H1 (cell line): ENCODE measurements around the gene C21orf91.

Experiments
- CREB1 ChIP-seq: IDR thresholded peaks from 2 replicates; pipeline ENCODE4 v1.6.1; 2012; ENCODE audit warnings: inconsistent platforms
- EP300 ChIP-seq, 2 experiments: IDR thresholded peaks; 1 replicate in 1 of 2; 2 replicates in 1 of 2; pipeline ENCODE4 v1.6.1; 2011 to 2012; ENCODE audit warnings: low read depth in 2 of 2, low read length in 2 of 2, mild to moderate bottlenecking in 2 of 2, borderline replicate concordance in 1 of 2, inconsistent platforms in 1 of 2, moderate library complexity in 1 of 2
- HDAC6 ChIP-seq: IDR thresholded peaks from one replicate; pipeline ENCODE4 v1.7.1; 2012; ENCODE audit warnings: low read depth, mild to moderate bottlenecking, inconsistent platforms, low read length, moderate library complexity
- POLR2A ChIP-seq, 2 experiments: IDR thresholded peaks; 1 replicate in 1 of 2; 2 replicates in 1 of 2; pipeline ENCODE4 v1.6.1; 2011; ENCODE audit warnings: low read depth in 2 of 2, low read length in 2 of 2, mild to moderate bottlenecking in 2 of 2; ENCODE audit errors: control extremely low read depth in 1 of 2
- RNF2 ChIP-seq: fragments of 200-900, 300-1000 bp; sonication (generic); IDR thresholded peaks from 2 replicates; pipeline ENCODE4 v1.7.1; 2016; ENCODE audit warnings: borderline replicate concordance, low read depth, mild to moderate bottlenecking, antibody characterized with exemption, low read length; ENCODE audit not compliant: poor library complexity, severe bottlenecking; ENCODE audit errors: missing control alignments
- TAF1 ChIP-seq: IDR thresholded peaks from 2 replicates; pipeline ENCODE4 v1.6.1; 2011; ENCODE audit warnings: mild to moderate bottlenecking, low read depth, low read length
- ZNF274 ChIP-seq: IDR thresholded peaks from 2 replicates; pipeline ENCODE4 v1.7.0; 2012; ENCODE audit warnings: low read length, borderline replicate concordance; ENCODE audit errors: extremely low read depth
- TF ChIP-seq, protein P1 (sequence below), 3 experiments: IDR thresholded peaks; 1 replicate in 2 of 3; 2 replicates in 1 of 3; pipeline versions ENCODE4 v1.5.1 to v1.6.1; 2011; ENCODE audit warnings: low read length in 3 of 3, mild to moderate bottlenecking in 3 of 3, inconsistent platforms in 2 of 3, low read depth in 1 of 3, moderate library complexity in 1 of 3; ENCODE audit not compliant: insufficient read depth in 1 of 3; ENCODE audit errors: control extremely low read depth in 1 of 3

DNA sequence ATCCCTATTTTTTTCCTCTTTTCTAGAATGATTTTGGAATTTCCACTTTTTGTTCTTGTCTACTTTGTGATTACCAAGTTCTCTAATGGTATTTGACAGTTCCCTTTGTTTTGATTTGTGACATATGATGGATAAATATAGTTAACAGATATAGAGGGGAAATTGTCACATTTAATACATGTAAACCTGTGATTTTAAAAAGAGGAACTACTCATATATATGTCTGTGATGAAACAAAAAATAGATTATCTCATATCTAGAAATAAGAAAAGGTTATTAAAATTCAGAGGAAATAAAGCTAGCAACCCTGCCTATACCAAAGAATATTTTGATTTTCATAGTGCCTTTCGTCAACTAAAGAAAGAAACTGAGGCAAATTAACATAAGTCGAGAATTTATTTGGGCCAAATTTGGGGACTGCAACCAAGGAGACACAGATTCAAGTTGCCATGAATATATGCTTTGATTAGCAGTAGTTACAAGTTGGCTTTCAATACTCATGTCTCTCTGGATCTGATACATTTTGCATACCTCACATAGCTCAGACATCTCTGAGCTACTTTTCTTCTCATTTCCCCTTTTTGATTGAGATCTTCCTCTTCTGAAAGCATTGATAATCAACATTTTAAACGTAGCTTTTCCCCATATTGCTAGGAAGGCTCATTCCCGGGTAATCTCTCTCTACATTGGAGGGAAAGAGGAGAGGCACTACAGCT is 15.6 kb upstream of the C21orf91 start:
- TF ChIP-seq, protein P1, sequence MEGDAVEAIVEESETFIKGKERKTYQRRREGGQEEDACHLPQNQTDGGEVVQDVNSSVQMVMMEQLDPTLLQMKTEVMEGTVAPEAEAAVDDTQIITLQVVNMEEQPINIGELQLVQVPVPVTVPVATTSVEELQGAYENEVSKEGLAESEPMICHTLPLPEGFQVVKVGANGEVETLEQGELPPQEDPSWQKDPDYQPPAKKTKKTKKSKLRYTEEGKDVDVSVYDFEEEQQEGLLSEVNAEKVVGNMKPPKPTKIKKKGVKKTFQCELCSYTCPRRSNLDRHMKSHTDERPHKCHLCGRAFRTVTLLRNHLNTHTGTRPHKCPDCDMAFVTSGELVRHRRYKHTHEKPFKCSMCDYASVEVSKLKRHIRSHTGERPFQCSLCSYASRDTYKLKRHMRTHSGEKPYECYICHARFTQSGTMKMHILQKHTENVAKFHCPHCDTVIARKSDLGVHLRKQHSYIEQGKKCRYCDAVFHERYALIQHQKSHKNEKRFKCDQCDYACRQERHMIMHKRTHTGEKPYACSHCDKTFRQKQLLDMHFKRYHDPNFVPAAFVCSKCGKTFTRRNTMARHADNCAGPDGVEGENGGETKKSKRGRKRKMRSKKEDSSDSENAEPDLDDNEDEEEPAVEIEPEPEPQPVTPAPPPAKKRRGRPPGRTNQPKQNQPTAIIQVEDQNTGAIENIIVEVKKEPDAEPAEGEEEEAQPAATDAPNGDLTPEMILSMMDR (IDR thresholded peaks at IDR 0.05; ENCODE audit: control extremely low read depth in 1 of 3, insufficient read depth in 1 of 3, low read depth in 1 of 3, low read length in 3 of 3), result no peak
- TF ChIP-seq RNF2, result no peak
- TF ChIP-seq ZNF274, result no peak
- TF ChIP-seq HDAC6, result no peak
- TF ChIP-seq POLR2A (IDR thresholded peaks at IDR 0.05; ENCODE audit: control extremely low read depth in 1 of 2, low read depth in 2 of 2, low read length in 2 of 2), result no peak
- TF ChIP-seq EP300 (IDR thresholded peaks at IDR 0.05; ENCODE audit: borderline replicate concordance in 1 of 2, low read depth in 2 of 2, low read length in 2 of 2), result no peak
- TF ChIP-seq CREB1, result no peak
- no peak for TF ChIP-seq TAF1
